Upper lobe of right lung (tissue), 1 donor: ENCODE measurements around the gene PRSS33. TPM values are rescaled to one million over a fixed set of nuclear protein-coding genes. Genes with fewer than 3 reads are reported as not detected.

Experiments
- ATAC-seq: fragments of 200-7000 bp; cut with Tn5 transposase; one replicate; pipeline ENCODE4 v1.9.1; 2020; ENCODE audit warnings: mild to moderate bottlenecking, moderate library complexity
- DNase-seq: peaks from one replicate; pipeline ENCODE4 v3.0.0-alpha.2; 2020
- H3K27ac ChIP-seq: fragments of 200-600 bp; one replicate; pipeline ENCODE4 v1.8.0; 2022
- H3K27me3 ChIP-seq: fragments of 200-600 bp; one replicate; pipeline ENCODE4 v1.8.0; 2022; ENCODE audit warnings: mild to moderate bottlenecking
- H3K36me3 ChIP-seq: fragments of 200-600 bp; one replicate; pipeline ENCODE4 v1.8.0; 2022
- H3K4me1 ChIP-seq: fragments of 200-600 bp; one replicate; pipeline ENCODE4 v1.8.0; 2022
- H3K4me3 ChIP-seq: fragments of 200-600 bp; one replicate; pipeline ENCODE4 v1.8.0; 2022; ENCODE audit warnings: mild to moderate bottlenecking
- H3K9me3 ChIP-seq: fragments of 200-600 bp; one replicate; pipeline ENCODE4 v1.8.0; 2022
- CTCF ChIP-seq: fragments of 200-600 bp; IDR thresholded peaks from one replicate; pipeline ENCODE4 v1.8.0; 2022; ENCODE audit warnings: antibody characterized with exemption
- intact Hi-C: fragments of 100-400 bp; cut with DNase I; formaldehyde crosslinking; loops from one replicate; pipeline ENCODE4 v1.11.0; 2022
- total RNA-seq: library from RNA; stranded (reverse); fragmentation: NEBNext Ultra II Directional; extraction: Animal tissue kit (Norgen Biotek cat#: 25700); gene quantifications from one replicate; pipeline ENCODE4 v1.2.1, GENCODE V29; 2021
- donor health status: DM: no; HTN: yes; CAD: no; lungs with severe emphysema.

PRSS33 gene
- total RNA-seq, 1 donor from 2014 or later = not detected

GRCh38 chr16:2771496-2772402 is 15.6 kb downstream of the PRSS33 start:
- no peaks in the 10 kb centered on the region for H3K9me3 ChIP-seq
- intact Hi-C loops = no loop called here
- DNase-seq (peak; percentile 55), ATAC-seq (no peak)
- H3K4me3 ChIP-seq = no peak overlapping the region
- H3K36me3 ChIP-seq = peaks cover 79% of the 10 kb centered on the region
- no peak overlapping the region for H3K27ac ChIP-seq
- H3K4me1 ChIP-seq = peaks cover 16% of the 10 kb centered on the region
- H3K27me3 ChIP-seq = no peaks in the 10 kb centered on the region
- no peak for TF ChIP-seq CTCF

- Histone ChIP-seq H3K4me3 (no peak overlapping the region), H3K4me1 (peaks cover 4% of the 10 kb centered on the region), H3K27ac (peak overlapping the region; percentile 26), H3K36me3 (peaks cover 94% of the 10 kb centered on the region), H3K9me3 (no peaks in the 10 kb centered on the region), H3K27me3 (no peaks in the 10 kb centered on the region)
- ATAC-seq (no peak), DNase-seq (peak; percentile 63)
- no peak for TF ChIP-seq CTCF
- intact Hi-C loops = no loop called here
These were observed 17.1 kb downstream of the PRSS33 start for GRCh38 chr16:2770057-2770951.

- intact Hi-C loops = no loop called here
- Histone ChIP-seq H3K4me3 (no peak overlapping the region), H3K4me1 (no peaks in the 10 kb centered on the region), H3K27ac (peak overlapping the region; percentile 26), H3K36me3 (peaks cover 97% of the 10 kb centered on the region), H3K27me3 (no peaks in the 10 kb centered on the region), H3K9me3 (no peaks in the 10 kb centered on the region)
- ATAC-seq = peak; percentile 83
- no peak for TF ChIP-seq CTCF
- DNase-seq = peak; percentile 80
These were observed 17.7 kb downstream of the PRSS33 start for GRCh38 chr16:2769675-2770056.

GRCh38 chr16:2769100-2769529 is 18.2 kb downstream of the PRSS33 start:
- peak; percentile 63 for DNase-seq
- H3K27me3 ChIP-seq = no peaks in the 10 kb centered on the region
- peaks cover 97% of the 10 kb centered on the region for H3K36me3 ChIP-seq
- intact Hi-C loops = no loop called here
- H3K4me1 ChIP-seq = no peaks in the 10 kb centered on the region
- ATAC-seq = no peak
- H3K9me3 ChIP-seq = no peaks in the 10 kb centered on the region
- no peak for TF ChIP-seq CTCF
- H3K27ac ChIP-seq = no peak overlapping the region
- H3K4me3 ChIP-seq = no peak overlapping the region

- no peak for ATAC-seq
- no peak overlapping the region for H3K4me3 ChIP-seq
- no peaks in the 10 kb centered on the region for H3K27me3 ChIP-seq
- TF ChIP-seq CTCF = no peak
- peaks cover 97% of the 10 kb centered on the region for H3K36me3 ChIP-seq
- H3K9me3 ChIP-seq = no peaks in the 10 kb centered on the region
- no peak for DNase-seq
- intact Hi-C loops = no loop called here
- H3K4me1 ChIP-seq = no peaks in the 10 kb centered on the region
- no peak overlapping the region for H3K27ac ChIP-seq
These were observed 18.8 kb downstream of the PRSS33 start for GRCh38 chr16:2768403-2769089.
